Activated T-cell treated with anti-CD3 and anti-CD28 coated beads for 1 hour (primary cell): Measurements from ENCODE around the gene CCDC71L.

Source experiments
- DNase-seq: peaks from one replicate; pipeline ENCODE4 v3.0.0-alpha.2; 2020; ENCODE audit warnings: low read depth

CCDC71L gene

GRCh38 chr7:106659166-106659962, 1.6 kb downstream of the CCDC71L start:
- no peak for DNase-seq

- DNase-seq: no peak
These were observed 2.4 kb downstream of the CCDC71L start for GRCh38 chr7:106658316-106659165.

GRCh38 chr7:106657085-106657991, 3.6 kb downstream of the CCDC71L start:
- DNase-seq: no peak

GRCh38 chr7:106655703-106656498, 5.1 kb downstream of the CCDC71L start:
- DNase-seq: no peak

GRCh38 chr7:106653488-106653887, 7.5 kb downstream of the CCDC71L start:
- no peak for DNase-seq

- no peak for DNase-seq
These were observed 8.0 kb downstream of the CCDC71L start for GRCh38 chr7:106652909-106653308.

GRCh38 chr7:106652092-106652491, 8.9 kb downstream of the CCDC71L start:
- DNase-seq: no peak

GRCh38 chr7:106646256-106646655, 14.7 kb downstream of the CCDC71L start:
- DNase-seq: no peak

- no peak for DNase-seq
These were observed 16.0 kb downstream of the CCDC71L start for GRCh38 chr7:106644999-106645398.

GRCh38 chr7:106643216-106644000, 17.6 kb downstream of the CCDC71L start:
- DNase-seq: no peak

- DNase-seq: no peak
These were observed 19.5 kb downstream of the CCDC71L start for GRCh38 chr7:106641416-106641815.

- DNase-seq: no peak
These were observed 20.4 kb downstream of the CCDC71L start for GRCh38 chr7:106640368-106641141.

- no peak for DNase-seq
These were observed 21.3 kb downstream of the CCDC71L start for GRCh38 chr7:106639476-106640334.

- no peak for DNase-seq
These were observed 25.5 kb downstream of the CCDC71L start for GRCh38 chr7:106635411-106635810.

- DNase-seq: no peak
These were observed 26.0 kb downstream of the CCDC71L start for GRCh38 chr7:106634958-106635357.

GRCh38 chr7:106630648-106631047, 30.3 kb downstream of the CCDC71L start:
- DNase-seq: no peak

- no peak for DNase-seq
These were observed 31.4 kb downstream of the CCDC71L start for GRCh38 chr7:106629516-106629915.

GRCh38 chr7:106626376-106627164, 34.4 kb downstream of the CCDC71L start:
- DNase-seq: no peak
